ENCODE results near the gene CSNK1G1. TPM values are rescaled to one million over a fixed set of nuclear protein-coding genes. Genes with fewer than 3 reads are reported as not detected.

Gene CSNK1G1
- total and polyA plus RNA-seq, 2 of the 4 experiments (the other 2 are of a cell fraction): 7.4 to 29.4 TPM

GRCh38 chr15:64180235-64180824, 175.6 kb downstream of the CSNK1G1 start:
- H2AK9ac ChIP-seq (replicated peaks; ENCODE audit: low read depth, low read length, poor library complexity): no peak overlapping the region
- no peak overlapping the region for H2BK15ac ChIP-seq (ENCODE audit: low read depth, low read length)
- BruUV-seq (replicated peaks): no TSS peak
- in situ Hi-C loops (cut with MboI; ENCODE audit: low sequenced_read_pairs): loop anchor here (25.0 kb wide), 1 partner anchor 482 kb away; no protein-coding TSS in a partner anchor
- H4K20me1 ChIP-seq (ENCODE audit: insufficient read depth, low read length): no peaks in the 10 kb centered on the region
- H4K8ac ChIP-seq (ENCODE audit: low read depth in 2 of 2, low read length in 2 of 2): no peak overlapping the region
- WGBS, 2 experiments (ENCODE audit: extremely low coverage in 2 of 2, insufficient read length in 1 of 2): no CpG with 5 or more reads among the region's 8 CpGs
- H2AK5ac ChIP-seq (ENCODE audit: low read depth, low read length): no peak overlapping the region
- no peak overlapping the region for H4K91ac ChIP-seq (ENCODE audit: insufficient read depth, low read depth, low read length)
- H3K27me3 ChIP-seq (ENCODE audit: control insufficient read depth, insufficient read depth, low read length): no peaks in the 10 kb centered on the region
- H3K27ac ChIP-seq (ENCODE audit: insufficient read depth, low read length): no peak overlapping the region
- ATAC-seq (ENCODE audit: low read depth) (no peak), DNase-seq (no peak)
- no peak overlapping the region for H3K23ac ChIP-seq (ENCODE audit: low read depth, low read length)
- no peak overlapping the region for H2AFZ ChIP-seq (replicated peaks; ENCODE audit: low read length, poor library complexity)
- peaks cover 23% of the 10 kb centered on the region for H3K36me3 ChIP-seq (ENCODE audit: control insufficient read depth, insufficient read depth, low read length)
- no peak overlapping the region for H3K14ac ChIP-seq (replicated peaks; ENCODE audit: low read depth, low read length)
- H3K9me1 ChIP-seq (ENCODE audit: insufficient read depth, low read length): peaks cover 2% of the 10 kb centered on the region; the same call in 1 of the 2 replicates
- H3K9ac ChIP-seq (ENCODE audit: low read depth, low read length): no peak overlapping the region
- no peak overlapping the region for H3K18ac ChIP-seq (ENCODE audit: low read depth, low read length)
- POLR2A ChIA-PET (ENCODE audit: unreplicated experiment): no interaction called here
- no peak overlapping the region for H2BK5ac ChIP-seq (ENCODE audit: low read depth, low read length, poor library complexity, severe bottlenecking)
- TF ChIP-seq MAFK (IDR thresholded peaks at IDR 0.05; ENCODE audit: low read depth, low read length): no peak
- no peak for TF ChIP-seq FOS (IDR thresholded peaks at IDR 0.05; ENCODE audit: low read depth, low read length)
- TF ChIP-seq, protein P1, sequence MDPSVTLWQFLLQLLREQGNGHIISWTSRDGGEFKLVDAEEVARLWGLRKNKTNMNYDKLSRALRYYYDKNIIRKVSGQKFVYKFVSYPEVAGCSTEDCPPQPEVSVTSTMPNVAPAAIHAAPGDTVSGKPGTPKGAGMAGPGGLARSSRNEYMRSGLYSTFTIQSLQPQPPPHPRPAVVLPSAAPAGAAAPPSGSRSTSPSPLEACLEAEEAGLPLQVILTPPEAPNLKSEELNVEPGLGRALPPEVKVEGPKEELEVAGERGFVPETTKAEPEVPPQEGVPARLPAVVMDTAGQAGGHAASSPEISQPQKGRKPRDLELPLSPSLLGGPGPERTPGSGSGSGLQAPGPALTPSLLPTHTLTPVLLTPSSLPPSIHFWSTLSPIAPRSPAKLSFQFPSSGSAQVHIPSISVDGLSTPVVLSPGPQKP (IDR thresholded peaks at IDR 0.05; ENCODE audit: borderline replicate concordance, low read depth, low read length): no peak
- no peak for TF ChIP-seq CEBPB (IDR thresholded peaks at IDR 0.05; ENCODE audit: low read depth, low read length)
- TF ChIP-seq RFX5 (IDR thresholded peaks at IDR 0.05; ENCODE audit: low read depth, low read length): no peak
- no peak for TF ChIP-seq RCOR1 (IDR thresholded peaks at IDR 0.05; ENCODE audit: insufficient replicate concordance, low read length)
- no peak for TF ChIP-seq CTCF (conservative IDR thresholded peaks at IDR 0.05; ENCODE audit: low read depth, low read length)
- no peak for TF ChIP-seq SMC3 (IDR thresholded peaks at IDR 0.05; ENCODE audit: low read depth, low read length)
- no peak for TF ChIP-seq MXI1 (IDR thresholded peaks at IDR 0.05; ENCODE audit: borderline replicate concordance, low read depth, low read length)
- no peak for TF ChIP-seq RAD21 (IDR thresholded peaks at IDR 0.05; ENCODE audit: low read length)
- TF ChIP-seq POLR2A (IDR thresholded peaks at IDR 0.05; ENCODE audit: low read depth, low read length): no peak
- TF ChIP-seq CHD1 (IDR thresholded peaks at IDR 0.05; ENCODE audit: low read depth, low read length): no peak
- TF ChIP-seq, protein P2, sequence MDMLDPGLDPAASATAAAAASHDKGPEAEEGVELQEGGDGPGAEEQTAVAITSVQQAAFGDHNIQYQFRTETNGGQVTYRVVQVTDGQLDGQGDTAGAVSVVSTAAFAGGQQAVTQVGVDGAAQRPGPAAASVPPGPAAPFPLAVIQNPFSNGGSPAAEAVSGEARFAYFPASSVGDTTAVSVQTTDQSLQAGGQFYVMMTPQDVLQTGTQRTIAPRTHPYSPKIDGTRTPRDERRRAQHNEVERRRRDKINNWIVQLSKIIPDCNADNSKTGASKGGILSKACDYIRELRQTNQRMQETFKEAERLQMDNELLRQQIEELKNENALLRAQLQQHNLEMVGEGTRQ (IDR thresholded peaks at IDR 0.05; ENCODE audit: low read depth, low read length): no peak
- TF ChIP-seq NFE2L2 (IDR thresholded peaks at IDR 0.05; ENCODE audit: low read depth, low read length): no peak
- TF ChIP-seq BHLHE40 (IDR thresholded peaks at IDR 0.05; ENCODE audit: low read depth, low read length): no peak
- no peak for TF ChIP-seq MAZ (IDR thresholded peaks at IDR 0.05; ENCODE audit: borderline replicate concordance, low read depth, low read length)
- H3K9me3 ChIP-seq (ENCODE audit: control insufficient read depth, insufficient read depth, low read length): no peaks in the 10 kb centered on the region
- 0 out of 4 replicates have a peak, but pooled peaks cover 0 to 4% of the 10 kb centered on the region in 2 experiments for H3K79me1 ChIP-seq (ENCODE audit: low read depth in 1 of 2, low read length in 2 of 2)
- intact Hi-C loops (cut with micrococcal nuclease): no loop called here
- H3K4me3 ChIP-seq (ENCODE audit: insufficient read depth, low read depth, low read length): no peak overlapping the region
- H3K4me1 ChIP-seq (ENCODE audit: control insufficient read depth, insufficient read depth, low read length): no peaks in the 10 kb centered on the region
- no peak overlapping the region for H2BK20ac ChIP-seq (ENCODE audit: low read depth, low read length)
- no peak overlapping the region for H2BK120ac ChIP-seq (ENCODE audit: low read depth, low read length)
- no peak overlapping the region for H4K5ac ChIP-seq (ENCODE audit: low read depth, low read length)
- dilution Hi-C loops (cut with HindIII; ENCODE audit: low sequenced_read_pairs, unreplicated experiment): no loop called here
- H3K56ac ChIP-seq (ENCODE audit: extremely low read depth, insufficient read depth, low read length): no peak overlapping the region
- CTCF ChIA-PET: interaction anchor here (0.6 kb wide), 1 partner anchor 13 kb away, joined by 3 read pairs; no protein-coding TSS in a partner anchor
- H3K4me2 ChIP-seq (ENCODE audit: low read depth, low read length): no peak overlapping the region
- H3K4ac ChIP-seq (ENCODE audit: low read depth, low read length): no peak overlapping the region
